Activated naive CD4-positive, alpha-beta T cell treated with anti-CD3 and anti-CD28 coated beads, Interleukin-2, amount 50 U/mL, for 16 hours (primary cell): ENCODE results near the gene RUNX2.
"Not testable (repeated sequence)": the region's sequence is repeated elsewhere in the genome, so short reads cannot be mapped to it uniquely, and the experiment has no call there.

Experiments
- DNase-seq: peaks from one replicate; pipeline ENCODE4 v3.0.0-alpha.2; 2020

The RUNX2 gene

GRCh38 chr6:45327956-45328522 lies at the start of gene RUNX2:
RUNX2 (plus strand) TSS chr6:45328330; CDS start chr6:45328727, 397 bp downstream.
- DNase-seq = no peak

- no peak for DNase-seq
Observed at GRCh38 chr6:45278367-45278766, 49.8 kb upstream of the RUNX2 start.

- DNase-seq = not testable (repeated sequence)
Observed at GRCh38 chr6:45286707-45287106, 41.4 kb upstream of the RUNX2 start.

GRCh38 chr6:45289751-45290514 lies 38.2 kb upstream of the RUNX2 start:
- DNase-seq = no peak

- DNase-seq = no peak
Observed at GRCh38 chr6:45293306-45293705, 34.8 kb upstream of the RUNX2 start.

- DNase-seq = not testable (repeated sequence)
Observed at GRCh38 chr6:45294065-45294701, 33.9 kb upstream of the RUNX2 start.

GRCh38 chr6:45297320-45297719 lies 30.8 kb upstream of the RUNX2 start:
- no peak for DNase-seq

GRCh38 chr6:45299096-45299581 lies 29.0 kb upstream of the RUNX2 start:
- DNase-seq = no peak

- no peak for DNase-seq
Observed at GRCh38 chr6:45300736-45301135, 27.4 kb upstream of the RUNX2 start.

- no peak for DNase-seq
Observed at GRCh38 chr6:45301348-45302142, 26.6 kb upstream of the RUNX2 start.

- no peak for DNase-seq
Observed at GRCh38 chr6:45302832-45303231, 25.3 kb upstream of the RUNX2 start.

- no peak for DNase-seq
Observed at GRCh38 chr6:45305546-45305945, 22.6 kb upstream of the RUNX2 start.

- DNase-seq = no peak
Observed at GRCh38 chr6:45310118-45310788, 17.9 kb upstream of the RUNX2 start.

GRCh38 chr6:45314146-45314545 lies 14.0 kb upstream of the RUNX2 start:
- no peak for DNase-seq

GRCh38 chr6:45320349-45320748 lies 7.8 kb upstream of the RUNX2 start:
- no peak for DNase-seq

GRCh38 chr6:45323656-45324224 lies 4.4 kb upstream of the RUNX2 start:
- DNase-seq = no peak

- no peak for DNase-seq
Observed at GRCh38 chr6:45326698-45327417, 1.3 kb upstream of the RUNX2 start.

- no peak for DNase-seq
Observed at GRCh38 chr6:45328523-45328922, 393 bp downstream of the RUNX2 start.

GRCh38 chr6:45344900-45345299 lies 16.8 kb downstream of the RUNX2 start:
- DNase-seq = no peak

- no peak for DNase-seq
Observed at GRCh38 chr6:45350186-45350710, 22.1 kb downstream of the RUNX2 start.

- DNase-seq = no peak
Observed at GRCh38 chr6:45351076-45351475, 22.9 kb downstream of the RUNX2 start.
